ENCODE data around the gene CACNA1E.
"Not testable (repeated sequence)": the region's sequence is repeated elsewhere in the genome, so short reads cannot be mapped to it uniquely, and the experiment has no call there.

Gene CACNA1E

DNA sequence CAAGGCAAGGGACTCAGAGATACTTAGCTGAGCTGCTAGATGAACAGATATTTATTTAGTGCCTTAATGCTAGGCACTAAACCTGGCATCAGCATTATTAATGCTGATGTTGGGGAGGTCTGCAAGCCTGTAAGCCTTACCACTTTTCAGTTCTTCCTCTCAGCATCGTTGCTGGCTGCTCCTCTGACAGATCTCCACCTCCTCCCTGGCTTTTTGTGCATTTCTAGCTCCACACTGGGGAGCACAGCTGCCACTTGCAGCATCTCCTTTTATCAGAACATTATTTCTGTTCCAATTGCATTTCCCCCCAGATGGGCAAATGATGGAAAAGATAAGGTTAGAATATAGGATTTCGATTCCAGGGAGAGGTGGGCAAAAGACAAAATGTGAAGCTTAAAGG, 34.8 kb downstream of the CACNA1E start:
- no peak for DNase-seq

DNA sequence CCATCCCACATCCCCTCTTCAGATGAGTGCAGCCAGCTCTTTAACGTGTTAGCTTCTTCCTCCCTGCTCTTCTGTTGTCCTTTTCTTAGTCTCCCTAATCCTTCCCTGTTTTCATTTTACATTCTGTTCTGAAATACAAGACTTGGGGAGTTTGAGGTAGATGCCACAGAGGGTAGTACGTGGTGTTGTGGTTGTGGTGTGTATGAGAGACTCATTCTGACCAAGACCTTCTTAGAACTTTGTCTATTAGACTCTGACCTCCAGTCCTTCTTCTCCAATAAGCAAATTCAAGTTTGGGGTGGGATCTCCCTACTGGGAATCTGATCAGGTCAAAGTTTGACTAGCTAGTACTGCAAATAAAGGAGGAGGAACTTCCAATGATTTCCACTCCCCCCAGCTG, 39.5 kb downstream of the CACNA1E start:
- no peak for DNase-seq

DNA sequence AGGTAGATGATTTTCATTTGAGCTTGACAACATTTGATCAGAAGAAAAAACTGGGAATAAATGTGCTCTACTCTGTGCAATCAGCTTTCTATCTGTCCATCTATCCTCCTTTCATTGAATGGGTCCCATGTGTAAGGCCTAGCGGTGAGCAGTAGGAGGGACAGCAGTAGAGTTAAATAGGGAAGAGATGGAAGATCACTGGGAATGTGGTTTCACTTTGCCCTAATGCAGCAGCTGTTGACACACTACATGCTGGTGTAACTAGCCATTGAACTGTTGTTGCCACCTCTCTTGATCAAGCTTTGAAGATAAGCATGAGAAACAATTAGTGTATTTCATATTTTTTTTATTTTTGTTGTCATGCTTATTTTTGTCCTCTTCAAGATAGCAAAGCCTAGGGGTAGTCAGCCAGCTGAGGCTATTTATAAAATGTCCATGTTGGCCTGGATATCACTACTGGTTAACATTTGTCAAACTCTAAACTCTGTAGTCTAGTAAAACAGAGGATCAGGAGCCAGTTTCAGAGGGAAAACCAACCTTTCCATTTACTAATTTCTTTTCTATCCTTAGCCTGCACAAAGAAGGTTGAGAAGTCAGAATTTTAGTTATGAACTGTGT, 41.9 kb downstream of the CACNA1E start:
- DNase-seq: no peak

- not testable (repeated sequence) for DNase-seq
Measured at GRCh38 chr1:181528241-181528640, 44.9 kb downstream of the CACNA1E start.

DNA sequence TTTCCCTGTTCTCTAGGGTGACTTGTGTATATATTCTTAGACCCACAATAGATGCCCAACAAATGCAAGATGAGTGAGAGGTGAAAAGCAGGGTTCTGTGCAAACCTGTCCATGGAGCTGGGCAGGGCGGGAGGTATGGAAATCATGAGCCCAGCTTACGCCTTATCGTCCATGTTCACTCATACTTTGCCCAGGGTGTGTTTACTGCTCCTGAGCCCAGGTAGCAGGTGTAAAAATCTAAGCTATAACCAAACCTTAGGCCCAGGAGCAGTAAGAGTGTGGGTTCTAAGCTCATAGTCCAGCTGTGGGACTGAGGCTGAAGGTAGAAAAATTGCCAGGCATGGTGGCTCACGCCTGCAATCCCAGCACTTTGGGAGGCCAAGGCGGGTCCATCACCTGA, 48.1 kb downstream of the CACNA1E start:
- DNase-seq: no peak

DNA sequence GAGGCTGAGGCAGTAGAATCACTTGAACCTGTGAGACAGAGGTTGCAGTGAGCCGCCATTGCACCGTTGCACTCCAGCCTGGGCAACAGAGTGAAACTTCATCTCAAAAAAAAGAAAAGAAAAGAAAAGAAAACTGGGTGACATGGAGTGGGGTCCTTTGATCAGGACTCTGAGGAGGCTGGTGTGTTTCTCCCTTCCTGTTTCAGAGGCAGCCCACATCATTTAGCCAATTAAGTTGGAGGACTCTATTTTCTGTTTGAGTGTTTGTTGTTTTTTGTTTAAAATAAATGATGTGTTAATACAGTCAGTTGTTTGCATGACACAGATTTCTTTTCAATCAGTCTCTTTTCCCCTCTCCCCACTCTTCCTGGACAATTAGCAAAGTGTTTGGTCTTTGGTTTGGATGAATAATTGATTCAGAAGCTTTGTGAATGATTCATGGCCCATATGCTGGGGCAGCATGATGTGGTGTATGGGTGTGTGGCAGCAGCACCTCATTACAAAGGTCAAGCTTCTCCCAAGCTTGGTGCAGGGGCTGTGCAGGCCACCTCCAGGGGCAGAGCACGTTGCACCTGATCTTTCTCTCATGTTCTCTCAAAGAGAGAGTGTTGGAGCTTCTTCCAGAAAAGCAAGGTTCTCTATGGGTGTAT, 48.8 kb downstream of the CACNA1E start:
- DNase-seq: no peak

GRCh38 chr1:181538836-181539235, 55.5 kb downstream of the CACNA1E start:
- no peak for DNase-seq

DNA sequence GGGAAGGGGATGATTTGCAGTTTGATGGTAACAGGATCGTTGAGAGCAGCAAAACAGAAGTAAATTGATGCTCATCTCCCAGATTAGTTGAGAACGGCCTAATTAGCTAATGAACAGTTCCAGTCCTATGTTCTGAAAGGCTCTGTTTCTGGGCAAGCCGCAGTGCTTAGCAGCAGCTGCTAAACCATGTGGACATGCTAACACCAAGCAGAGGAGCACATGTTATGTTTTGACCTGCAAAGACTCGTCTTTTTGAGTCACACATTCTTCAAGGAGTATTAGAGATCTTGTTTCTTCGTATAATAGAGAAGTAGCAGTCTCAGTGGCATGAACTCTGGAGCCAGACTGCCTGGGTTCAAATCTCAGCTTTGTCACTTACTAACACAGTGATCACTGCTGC, 58.1 kb downstream of the CACNA1E start:
- DNase-seq: no peak

DNA sequence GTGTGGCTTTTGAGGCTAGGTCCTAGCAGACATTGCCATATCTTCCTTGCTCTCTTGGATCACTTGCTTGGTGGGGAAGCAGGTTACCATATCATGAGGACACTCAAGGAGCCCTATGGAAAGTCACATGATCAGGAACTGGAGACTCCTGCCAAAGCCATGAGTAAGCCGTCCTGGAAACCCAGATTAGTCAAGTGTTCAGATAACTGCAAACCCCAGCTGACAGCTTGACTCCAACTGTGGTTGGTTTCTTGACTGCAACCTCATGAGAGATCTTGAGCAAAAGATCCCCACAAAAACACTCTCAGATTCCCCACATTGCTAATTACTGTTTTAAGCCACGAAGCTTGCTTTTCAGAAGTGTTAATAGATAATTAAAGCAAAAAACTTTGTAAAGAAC, 58.6 kb downstream of the CACNA1E start:
- no peak for DNase-seq

DNA sequence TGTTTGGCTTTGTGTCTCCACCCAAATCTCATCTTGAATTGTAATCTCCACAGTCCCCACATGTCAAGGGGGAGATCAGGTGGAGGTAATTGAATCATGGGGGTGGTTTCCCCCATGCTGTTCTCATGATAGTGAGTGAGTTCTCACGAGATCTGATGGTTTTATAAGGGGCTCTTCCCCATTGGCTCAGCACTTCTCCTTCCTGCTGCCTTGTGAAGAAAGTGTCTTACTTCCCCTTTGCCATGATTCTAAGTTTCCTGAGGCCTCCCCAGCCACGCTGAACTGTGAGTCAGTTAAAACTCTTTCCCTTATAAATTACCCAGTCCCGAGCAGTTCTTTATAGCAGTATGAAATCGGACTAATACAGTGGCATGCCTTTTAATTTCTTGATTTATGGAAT, 59.1 kb downstream of the CACNA1E start:
- not testable (repeated sequence) for DNase-seq

- no peak for DNase-seq
Measured at GRCh38 chr1:181545395-181545794, 62.1 kb downstream of the CACNA1E start.

- no peak for DNase-seq
Measured at GRCh38 chr1:181548497-181548896, 65.2 kb downstream of the CACNA1E start.

- DNase-seq: no peak
Measured at GRCh38 chr1:181551249-181551648, 67.9 kb downstream of the CACNA1E start.

DNA sequence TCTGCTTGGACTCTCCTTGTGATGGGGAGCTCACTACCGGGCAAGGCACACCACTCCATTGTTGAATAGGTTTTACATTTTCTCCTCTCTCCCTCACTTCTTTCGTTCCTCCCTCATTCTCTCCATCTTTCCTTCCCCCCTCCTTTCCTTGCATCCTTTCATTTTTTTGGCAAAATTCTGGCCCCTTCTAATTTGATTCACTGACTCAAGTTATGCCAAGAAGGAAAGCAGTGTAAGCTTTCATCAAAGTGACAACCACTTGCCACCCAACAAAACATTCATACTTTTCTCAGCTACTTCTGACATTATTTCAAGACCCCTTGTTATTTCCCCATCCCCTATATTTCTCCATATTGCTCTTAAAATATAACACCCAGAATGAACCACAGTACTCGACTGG, 68.4 kb downstream of the CACNA1E start:
- no peak for DNase-seq

- DNase-seq: no peak
Measured at GRCh38 chr1:181554465-181554864, 71.1 kb downstream of the CACNA1E start.

DNA sequence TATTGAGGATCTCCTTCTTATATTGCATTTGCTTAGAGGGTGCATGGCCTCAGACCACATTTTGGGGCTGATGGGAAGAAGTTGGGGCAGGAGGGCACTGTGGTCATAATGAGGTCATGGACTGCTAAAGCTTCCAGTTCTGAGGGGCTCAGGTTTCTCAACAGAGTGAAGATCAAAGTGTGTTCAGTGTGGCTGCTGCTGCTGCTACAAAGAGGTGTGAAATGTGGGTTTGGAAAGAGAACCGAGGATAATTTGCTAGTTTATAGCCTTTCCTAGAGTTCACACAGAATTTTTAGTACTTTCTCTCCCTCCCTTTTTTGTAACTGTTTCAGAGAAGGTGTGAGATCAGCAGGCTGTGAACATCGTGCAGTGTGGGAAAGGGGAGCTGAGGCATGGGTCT, 73.3 kb downstream of the CACNA1E start:
- no peak for DNase-seq

DNA sequence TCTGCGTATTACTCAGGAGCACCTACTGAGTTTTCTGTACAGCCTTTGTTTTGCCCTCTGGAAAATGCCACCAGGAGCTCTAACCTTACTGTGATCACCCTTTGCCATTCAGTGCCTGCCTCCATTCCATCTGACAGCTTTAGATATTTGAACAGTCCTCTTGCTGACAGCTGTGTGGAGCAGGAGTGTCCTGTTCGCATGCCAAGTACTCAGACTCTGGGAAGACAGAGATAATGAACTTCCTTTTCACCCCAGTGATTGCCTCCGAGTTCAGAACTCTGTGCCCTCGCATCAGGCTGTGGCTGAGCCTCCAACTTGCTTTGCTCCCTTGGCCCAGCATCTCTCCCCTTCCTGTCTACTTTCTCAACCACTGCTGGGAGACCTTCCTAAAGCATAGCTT, 74.0 kb downstream of the CACNA1E start:
- no peak for DNase-seq

DNA sequence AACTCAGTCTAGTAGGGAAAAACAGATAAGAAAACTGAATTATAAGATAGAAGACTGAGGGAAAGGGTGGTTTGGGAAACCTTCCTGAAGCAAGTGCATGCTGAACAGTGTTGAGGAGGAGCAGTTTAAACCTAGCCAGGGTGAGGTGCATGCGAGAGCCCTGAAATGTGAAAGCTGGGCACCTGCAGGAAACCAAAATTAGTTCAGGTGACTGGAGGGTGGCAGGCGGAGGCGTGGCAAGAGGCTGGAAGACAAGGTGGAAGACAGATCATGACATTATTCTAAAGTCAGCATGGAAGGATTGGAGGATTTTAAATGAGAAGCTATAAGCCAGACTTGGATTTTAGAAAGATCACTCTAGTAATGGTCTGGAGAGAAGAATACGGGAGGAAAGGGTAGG, 75.1 kb downstream of the CACNA1E start:
- no peak for DNase-seq

DNA sequence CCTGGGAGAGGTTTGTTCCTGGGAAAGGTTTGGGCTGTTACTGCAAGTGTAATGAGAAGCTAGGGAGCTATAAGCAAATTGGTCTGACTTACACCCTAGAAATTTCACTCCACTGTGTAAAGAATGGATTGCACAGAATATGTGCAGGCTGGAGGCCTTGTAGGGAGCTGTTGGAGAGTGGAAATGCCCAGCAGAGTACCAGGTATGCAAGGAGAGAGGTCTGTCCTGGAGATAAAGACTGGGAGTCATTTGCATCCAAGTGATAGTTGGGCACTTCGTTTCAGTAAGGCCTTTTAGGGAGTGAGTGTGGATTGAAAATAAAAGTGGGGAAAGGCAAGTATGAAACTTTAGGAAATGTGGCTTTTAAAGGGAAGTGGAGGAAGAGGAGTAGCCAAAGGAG, 75.8 kb downstream of the CACNA1E start:
- DNase-seq: no peak

DNA sequence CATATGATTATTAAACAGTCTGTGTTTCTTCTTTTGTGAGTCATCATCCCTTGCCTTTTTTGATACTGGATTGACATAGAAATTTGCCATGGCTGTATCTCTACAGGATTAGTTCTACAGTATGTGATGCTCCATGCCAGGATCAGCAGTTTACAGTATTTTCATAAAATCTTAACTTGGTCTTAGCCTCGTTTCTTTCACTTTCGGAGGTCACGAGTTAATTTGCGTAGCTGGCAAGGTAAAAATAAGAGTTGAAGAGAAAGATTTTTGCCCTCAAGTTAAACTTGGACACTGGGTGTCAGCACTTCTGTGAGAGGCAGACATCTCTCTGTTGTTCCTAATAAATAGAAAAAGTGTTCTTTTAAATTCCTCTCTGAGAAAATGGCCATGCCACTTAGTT, 79.1 kb downstream of the CACNA1E start:
- no peak for DNase-seq

- no peak for DNase-seq
Measured at GRCh38 chr1:181568736-181569135, 85.4 kb downstream of the CACNA1E start.

DNA sequence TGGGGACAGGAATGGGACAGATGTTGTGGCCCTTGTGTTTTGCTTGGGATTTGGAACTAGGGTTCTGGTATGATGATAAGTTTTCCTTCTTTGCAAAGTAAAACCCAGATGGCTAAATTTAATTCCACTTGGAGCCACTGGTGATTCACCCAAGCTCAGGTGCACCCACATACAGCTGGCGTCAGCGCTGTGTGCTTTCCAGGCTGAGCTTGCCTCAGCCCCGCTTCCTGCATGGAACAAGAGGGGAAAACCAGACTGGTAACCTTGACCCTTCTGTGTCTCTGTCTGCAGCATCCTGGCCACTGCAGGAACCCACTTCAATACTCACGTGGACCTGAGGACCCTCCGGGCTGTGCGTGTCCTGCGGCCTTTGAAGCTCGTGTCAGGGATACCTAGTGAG, 94.2 kb downstream of the CACNA1E start:
- no peak for DNase-seq

DNA sequence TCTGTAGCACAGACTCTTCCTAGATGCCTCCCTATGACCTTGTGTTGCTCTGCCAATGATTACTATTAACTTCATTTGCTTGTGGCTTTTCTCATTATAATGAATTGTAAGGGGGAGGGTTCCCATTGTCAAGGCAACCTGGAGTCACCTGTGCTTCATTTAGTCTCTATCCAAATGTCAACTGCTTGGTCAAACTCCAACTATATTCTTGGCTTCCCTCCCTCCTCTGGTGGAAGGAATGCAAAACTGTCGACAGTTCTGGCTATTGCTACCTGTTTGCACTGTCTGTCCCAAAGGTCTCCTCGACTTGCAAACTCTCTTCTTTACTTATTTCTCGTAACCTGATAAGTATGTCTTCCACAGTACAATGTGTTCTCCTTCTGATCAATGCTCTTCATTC, 100.3 kb downstream of the CACNA1E start:
- DNase-seq: no peak

DNA sequence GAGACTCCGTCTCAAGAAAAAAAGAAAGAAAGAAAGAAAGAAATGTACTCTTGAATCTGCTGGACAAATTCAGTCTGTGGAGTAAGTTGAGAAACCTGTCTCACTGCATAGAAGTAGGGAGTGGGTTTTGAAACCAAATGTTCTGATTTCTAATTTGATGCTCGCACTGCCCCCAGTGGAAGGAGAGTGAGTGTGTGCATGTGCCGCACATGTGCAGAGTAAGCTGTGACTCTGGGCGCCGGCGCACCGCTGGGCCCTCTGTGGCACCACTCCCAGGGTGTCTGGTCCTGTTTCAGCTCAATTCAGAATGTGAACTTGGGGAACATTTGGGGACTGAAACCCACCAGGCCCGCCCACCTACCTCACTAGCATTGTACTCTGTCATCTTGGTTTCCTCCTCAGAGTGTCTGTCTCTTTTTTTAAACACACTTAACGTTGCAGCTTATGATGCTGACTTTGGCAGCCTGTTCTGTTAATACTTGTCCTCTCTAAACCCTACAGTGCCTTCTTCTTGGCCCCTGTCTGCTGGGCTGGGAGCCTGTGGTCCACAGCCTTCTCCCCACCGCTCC, 104.6 kb downstream of the CACNA1E start:
- no peak for DNase-seq

DNA sequence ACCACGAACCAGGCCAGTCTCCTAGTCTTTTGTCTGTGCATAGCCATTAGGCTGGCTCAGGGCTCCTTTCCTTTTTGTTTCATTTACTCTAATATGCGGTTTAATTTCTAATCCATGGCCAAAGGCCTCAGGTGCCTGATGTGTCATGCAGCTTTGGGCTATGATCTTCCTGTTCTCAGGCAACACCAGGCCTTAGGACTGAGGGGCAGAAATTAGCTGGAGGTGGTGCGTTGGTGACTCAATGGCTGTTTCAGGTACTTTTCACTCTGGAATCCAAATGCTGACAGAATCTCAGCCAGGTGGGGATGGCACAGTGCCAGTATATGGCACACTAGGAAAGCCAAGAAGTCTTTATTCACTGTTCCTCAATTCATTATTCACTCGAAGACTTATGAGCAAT, 105.3 kb downstream of the CACNA1E start:
- DNase-seq: no peak

All from amniotic stem cell (primary cell).